HG03045 (cell line): ENCODE measurements around the gene CHID1.

Experiments used
- ATAC-seq: cut with Tn5 transposase; IDR thresholded peaks from one replicate; pipeline ENCODE4 v1.9.1; 2021; ENCODE audit warnings: mild to moderate bottlenecking, moderate library complexity; ENCODE audit not compliant: unreplicated experiment

CHID1 gene

GRCh38 chr11:865462-866430 lies 44.9 kb downstream of the CHID1 start:
- no peak for ATAC-seq

DNA sequence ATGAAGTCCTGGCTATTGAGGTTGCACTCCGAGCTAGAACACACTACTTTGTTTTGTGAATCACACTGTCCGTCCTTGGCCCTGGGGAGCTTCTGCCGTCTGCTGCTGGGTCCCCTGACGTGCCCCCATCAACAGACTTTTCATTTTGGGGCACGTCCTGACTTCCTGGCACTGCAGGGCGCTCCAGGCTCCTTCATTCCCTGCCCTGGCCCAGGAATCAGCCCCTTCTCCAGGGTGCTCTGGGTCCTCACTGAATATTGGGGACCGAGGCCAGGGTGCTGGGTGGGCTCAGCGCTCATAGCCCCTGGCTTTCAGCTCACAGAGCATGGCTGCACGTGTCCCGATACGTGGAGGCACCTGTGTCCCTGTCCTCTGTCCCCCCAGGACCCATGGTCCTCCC lies 45.7 kb downstream of the CHID1 start:
- ATAC-seq = no peak

GRCh38 chr11:863910-864827 lies 46.4 kb downstream of the CHID1 start:
- ATAC-seq = no peak

GRCh38 chr11:863023-863909 lies 47.3 kb downstream of the CHID1 start:
- ATAC-seq = no peak

DNA sequence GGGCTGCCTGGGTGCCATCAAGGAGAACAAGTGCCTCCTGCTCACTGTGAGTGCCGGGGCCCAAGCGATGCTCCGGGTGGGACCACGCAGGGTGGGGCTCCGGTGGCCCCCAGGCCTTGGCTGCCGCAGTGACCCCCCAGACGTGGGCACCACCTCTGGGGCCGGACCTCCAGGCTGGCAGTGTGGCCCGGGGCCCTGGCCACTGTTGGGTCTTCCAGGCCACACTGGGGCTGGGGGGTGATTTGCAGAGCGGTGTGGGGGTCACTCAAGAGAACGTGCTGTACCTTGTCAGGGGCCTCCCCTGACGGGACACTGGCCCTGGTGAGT lies 48.0 kb downstream of the CHID1 start:
- ATAC-seq = no peak

DNA sequence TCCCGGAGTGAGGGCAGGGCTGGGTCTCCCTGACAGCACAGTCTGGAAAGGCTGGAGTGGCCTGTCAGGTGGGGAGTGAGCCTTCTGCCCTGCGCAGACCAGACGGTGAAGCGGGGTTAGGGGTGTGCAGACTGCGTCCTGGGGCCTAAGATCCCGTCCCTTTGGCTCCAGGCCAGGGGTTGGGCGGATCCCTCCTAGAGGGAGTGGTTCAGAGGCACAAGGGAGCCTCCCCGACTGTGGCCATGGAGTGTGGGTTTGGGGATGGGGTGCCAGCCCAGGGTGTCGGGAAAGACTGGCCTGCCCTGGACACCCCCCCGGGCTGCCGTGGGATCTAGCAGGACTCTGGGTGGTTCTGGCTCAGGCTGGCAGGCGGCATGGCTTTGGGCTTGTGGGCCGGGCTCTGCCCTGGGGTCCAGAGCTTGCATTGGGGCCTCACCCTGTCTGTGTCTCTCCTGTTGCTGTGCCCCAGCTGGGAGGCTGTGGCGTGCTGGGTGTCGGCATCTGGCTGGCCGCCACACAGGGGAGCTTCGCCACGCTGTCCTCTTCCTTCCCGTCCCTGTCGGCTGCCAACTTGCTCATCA lies 48.4 kb downstream of the CHID1 start:
- no peak for ATAC-seq

GRCh38 chr11:861105-861479 lies 49.5 kb downstream of the CHID1 start:
- no peak for ATAC-seq

- ATAC-seq = no peak
Observed at GRCh38 chr11:860234-861104, 50.1 kb downstream of the CHID1 start.

- no peak for ATAC-seq
Observed at GRCh38 chr11:859394-860131, 51.0 kb downstream of the CHID1 start.

- ATAC-seq = no peak
Observed at GRCh38 chr11:858762-859339, 51.8 kb downstream of the CHID1 start.

GRCh38 chr11:858053-858761 lies 52.4 kb downstream of the CHID1 start:
- ATAC-seq = no peak

GRCh38 chr11:856397-856796 lies 54.2 kb downstream of the CHID1 start:
- ATAC-seq = no peak

GRCh38 chr11:855796-856195 lies 54.8 kb downstream of the CHID1 start:
- no peak for ATAC-seq

GRCh38 chr11:855330-855674 lies 55.3 kb downstream of the CHID1 start:
- no peak for ATAC-seq

GRCh38 chr11:854601-855329 lies 55.8 kb downstream of the CHID1 start:
- no peak for ATAC-seq

DNA sequence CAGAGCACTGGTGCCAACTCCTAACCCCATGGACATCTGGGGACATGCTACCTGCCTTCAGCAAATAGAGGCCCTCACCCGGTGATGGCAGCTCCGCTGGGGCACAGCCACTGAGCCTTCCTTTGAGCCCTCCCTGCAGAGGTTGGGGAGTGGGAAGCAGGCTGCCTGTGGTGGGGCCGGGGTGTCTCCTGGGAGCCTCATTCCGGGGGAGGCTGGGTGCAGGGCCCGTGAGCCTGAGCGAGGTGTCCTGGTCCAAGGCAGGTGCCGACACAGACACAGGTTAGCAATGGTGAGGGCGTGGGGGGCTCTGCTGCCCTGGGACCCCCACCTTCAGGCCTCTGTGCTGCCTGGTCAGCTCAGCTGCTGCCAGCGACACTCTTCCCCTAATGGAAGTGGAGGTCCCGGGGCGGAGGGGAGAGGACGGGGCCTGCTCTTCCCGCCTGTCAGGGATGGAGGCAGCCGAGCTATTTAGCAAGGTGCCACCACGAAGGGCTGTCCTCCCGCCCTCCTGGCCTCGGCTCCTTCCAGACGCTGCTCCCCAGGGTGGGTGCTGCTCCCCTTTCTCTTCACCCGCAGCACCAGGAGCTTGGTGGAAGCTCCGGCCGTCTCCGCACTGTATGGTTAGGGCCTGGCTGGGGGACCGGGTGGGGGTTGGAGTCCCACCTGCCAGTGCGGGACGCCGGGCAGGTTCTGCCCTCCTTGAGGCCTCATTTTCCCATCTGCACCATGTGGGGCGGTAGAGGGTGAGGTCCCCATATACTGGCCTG lies 56.7 kb downstream of the CHID1 start:
- no peak for ATAC-seq

GRCh38 chr11:852762-853161 lies 57.8 kb downstream of the CHID1 start:
- no peak for ATAC-seq
